Measurements from ENCODE around the gene SPIN2A. TPM values are rescaled to one million over a fixed set of nuclear protein-coding genes. Genes with fewer than 3 reads are reported as not detected.
A peak's percentile ranks its signal among the peaks of the same experiment; 100 is the strongest.

The SPIN2A gene
- total and polyA plus RNA-seq, 10 of the 15 experiments (the other 5 are each of a cell fraction or from before 2014, with no cell fraction given) = 0.09 to 0.45 (median 0.34) TPM; not detected in 1

DNA sequence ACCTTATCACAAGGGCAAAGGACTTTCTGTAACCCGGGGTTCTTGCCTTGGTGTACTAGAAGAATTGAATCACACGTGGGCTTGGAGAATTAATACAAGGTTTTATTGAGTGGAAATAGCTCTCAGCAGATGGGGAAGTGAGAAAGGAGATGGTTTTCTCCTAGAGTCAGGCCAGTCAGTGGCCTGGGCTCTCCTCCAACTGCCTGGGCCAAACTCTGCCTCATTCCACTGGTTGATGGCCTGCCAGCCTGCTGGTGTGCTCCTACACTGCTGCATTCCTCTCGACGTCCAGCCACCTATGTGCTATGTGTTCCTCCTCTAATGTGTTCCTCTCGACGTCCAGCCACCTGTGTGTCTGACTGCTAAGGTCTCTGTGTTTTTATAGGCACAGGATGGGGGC lies 35.3 kb upstream of the SPIN2A start:
- H3K9me3 ChIP-seq (replicated peaks; ENCODE audit: control insufficient read depth, insufficient read depth, low read length) = no peaks in the 10 kb centered on the region
- no peak overlapping the region for H3K4me3 ChIP-seq
- RAD21 ChIA-PET (ENCODE audit: unreplicated experiment) = no interaction called here
- no peaks in the 10 kb centered on the region for H3K79me2 ChIP-seq (ENCODE audit: control insufficient read depth, insufficient read depth, low read length)
- FAIRE-seq (no peak), DNase-seq (ENCODE audit: low read depth, low spot score) (no peak), ATAC-seq (no peak)
- SMC1A ChIA-PET (ENCODE audit: uncharacterized antibody, unreplicated experiment) = no interaction called here
- H3K27ac ChIP-seq (ENCODE audit: control insufficient read depth, insufficient read depth) = no peak overlapping the region
- no peak overlapping the region for H2AFZ ChIP-seq (ENCODE audit: control insufficient read depth, low read depth, low read length)
- no peaks in the 10 kb centered on the region for H4K20me1 ChIP-seq (ENCODE audit: control insufficient read depth, insufficient read depth)
- no TSS peak for BruUV-seq (replicated peaks)
- CTCF ChIA-PET = no interaction called here
- no peaks in the 10 kb centered on the region for H3K4me1 ChIP-seq (ENCODE audit: control insufficient read depth, insufficient read depth, low read length)
- no peaks in the 10 kb centered on the region for H3K36me3 ChIP-seq (ENCODE audit: control insufficient read depth in 2 of 2, insufficient read depth in 2 of 2, low read length in 1 of 2)
- TF ChIP-seq MTA2 (IDR thresholded peaks at IDR 0.05; ENCODE audit: low read depth) = no peak
- no peak for TF ChIP-seq KAT2A (conservative IDR thresholded peaks at IDR 0.05; ENCODE audit: control insufficient read depth, low read depth, low read length)
- TF ChIP-seq SPI1 (IDR thresholded peaks at IDR 0.05; ENCODE audit: borderline replicate concordance, insufficient read depth, low read depth, low read length) = 0 out of 2 replicates have a peak, but pooled peaks have one; percentile 17
- no peak for TF ChIP-seq ESRRA (IDR thresholded peaks at IDR 0.05; ENCODE audit: low read length)
- no peak for TF ChIP-seq STAT1 (conservative IDR thresholded peaks at IDR 0.05)
- no peak for TF ChIP-seq NR2C1 (IDR thresholded peaks at IDR 0.05)
- no peak for TF ChIP-seq SRF (IDR thresholded peaks at IDR 0.05; ENCODE audit: low read depth in 2 of 2, low read length in 2 of 2)
- no peak overlapping the region for H3K4me2 ChIP-seq (ENCODE audit: control insufficient read depth, insufficient read depth)
- in situ Hi-C loops (cut with MboI) (no loop called here), intact Hi-C loops (cut with micrococcal nuclease; ENCODE audit: unreplicated experiment) (no loop called here)
- WGBS (ENCODE audit: insufficient coverage, insufficient replicate concordance, low lambda C conversion rate, missing lambda C conversion rate) = 34% methylated on average over 6 of the region's 6 CpGs
- no peak overlapping the region for H3K9ac ChIP-seq (ENCODE audit: control insufficient read depth, insufficient read depth, low read length)
- POLR2A ChIA-PET = interaction anchor here (0.6 kb wide), 1 partner anchor 241 kb away, joined by 3 read pairs; no protein-coding TSS in a partner anchor
- H3K27me3 ChIP-seq (replicated peaks in 1 of 2; ENCODE audit: control insufficient read depth in 2 of 2, insufficient read depth in 2 of 2, low read length in 1 of 2) = no peaks in the 10 kb centered on the region

DNA sequence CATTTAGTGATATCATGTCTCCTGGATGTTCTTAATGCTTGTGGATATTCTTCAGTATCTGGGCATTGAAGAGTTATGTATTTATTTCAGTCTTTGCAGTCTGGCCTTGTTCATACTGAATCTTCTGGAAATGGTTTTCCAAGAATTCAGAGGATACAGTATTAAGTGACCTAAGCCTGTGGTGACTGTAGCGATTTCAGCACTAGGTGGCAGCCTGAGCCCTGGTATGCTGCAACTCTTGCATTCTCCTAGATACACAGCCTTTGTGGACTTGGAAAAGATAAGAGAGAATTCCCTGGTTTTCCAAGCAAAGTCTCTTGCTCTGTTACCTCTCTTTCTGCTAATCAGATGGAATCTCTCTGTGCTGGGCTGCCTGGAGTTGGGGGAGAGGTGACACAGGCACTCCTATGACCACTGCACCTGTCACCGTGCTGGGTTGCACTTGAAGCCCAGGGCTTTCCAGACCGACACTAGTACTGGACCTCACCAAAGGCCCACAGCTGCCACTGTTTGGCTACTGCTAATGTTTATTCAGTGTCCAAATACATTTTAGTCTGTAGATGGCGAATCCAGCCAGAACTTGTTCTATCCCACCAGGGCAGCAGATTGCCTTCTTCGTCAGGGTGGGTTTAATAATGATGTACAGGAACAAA lies 19.3 kb upstream of the SPIN2A start:
- no peaks in the 10 kb centered on the region for H3K4me1 ChIP-seq (ENCODE audit: control insufficient read depth, insufficient read depth, low read length)
- H3K4me2 ChIP-seq (ENCODE audit: control insufficient read depth, insufficient read depth) = no peak overlapping the region
- intact Hi-C loops (cut with micrococcal nuclease; ENCODE audit: unreplicated experiment) (loop anchor here (1.0 kb wide), 1 partner anchor 298 kb away; no protein-coding TSS in a partner anchor), in situ Hi-C loops (cut with MboI) (loop anchor here (10.0 kb wide), 1 partner anchor 298 kb away; no protein-coding TSS in a partner anchor)
- ChIA-PET SMC1A (ENCODE audit: uncharacterized antibody, unreplicated experiment) (interaction anchor here (0.7 to 0.8 kb wide), 2 partner anchors 9 to 298 kb away, joined by 3 to 4 read pairs; no protein-coding TSS in a partner anchor), RAD21 (ENCODE audit: unreplicated experiment) (no interaction called here), CTCF (interaction anchor here (0.8 to 1.5 kb wide), 5 partner anchors 9 to 298 kb away, joined by 3 to 6 read pairs (median 3); no protein-coding TSS in a partner anchor), POLR2A (no interaction called here)
- H3K9me3 ChIP-seq (replicated peaks; ENCODE audit: control insufficient read depth, insufficient read depth, low read length) = no peaks in the 10 kb centered on the region
- no peaks in the 10 kb centered on the region for H3K36me3 ChIP-seq (ENCODE audit: control insufficient read depth in 2 of 2, insufficient read depth in 2 of 2, low read length in 1 of 2)
- no peaks in the 10 kb centered on the region for H4K20me1 ChIP-seq (ENCODE audit: control insufficient read depth, insufficient read depth)
- H3K4me3 ChIP-seq = no peak overlapping the region
- FAIRE-seq = no peak
- no peak overlapping the region for H3K9ac ChIP-seq (ENCODE audit: control insufficient read depth, insufficient read depth, low read length)
- H3K79me2 ChIP-seq (ENCODE audit: control insufficient read depth, insufficient read depth, low read length) = no peaks in the 10 kb centered on the region
- TF ChIP-seq SMC3 (IDR thresholded peaks at IDR 0.05; ENCODE audit: borderline replicate concordance, low read length) (peak; percentile 24; the same call in 1 of the 2 replicates), GATAD2B (conservative IDR thresholded peaks at IDR 0.05; ENCODE audit: low read depth) (no peak), RAD21 (IDR thresholded peaks at IDR 0.05; ENCODE audit: insufficient read depth, low read depth, low read length) (peak; percentile 55)
- TF ChIP-seq, protein P1, sequence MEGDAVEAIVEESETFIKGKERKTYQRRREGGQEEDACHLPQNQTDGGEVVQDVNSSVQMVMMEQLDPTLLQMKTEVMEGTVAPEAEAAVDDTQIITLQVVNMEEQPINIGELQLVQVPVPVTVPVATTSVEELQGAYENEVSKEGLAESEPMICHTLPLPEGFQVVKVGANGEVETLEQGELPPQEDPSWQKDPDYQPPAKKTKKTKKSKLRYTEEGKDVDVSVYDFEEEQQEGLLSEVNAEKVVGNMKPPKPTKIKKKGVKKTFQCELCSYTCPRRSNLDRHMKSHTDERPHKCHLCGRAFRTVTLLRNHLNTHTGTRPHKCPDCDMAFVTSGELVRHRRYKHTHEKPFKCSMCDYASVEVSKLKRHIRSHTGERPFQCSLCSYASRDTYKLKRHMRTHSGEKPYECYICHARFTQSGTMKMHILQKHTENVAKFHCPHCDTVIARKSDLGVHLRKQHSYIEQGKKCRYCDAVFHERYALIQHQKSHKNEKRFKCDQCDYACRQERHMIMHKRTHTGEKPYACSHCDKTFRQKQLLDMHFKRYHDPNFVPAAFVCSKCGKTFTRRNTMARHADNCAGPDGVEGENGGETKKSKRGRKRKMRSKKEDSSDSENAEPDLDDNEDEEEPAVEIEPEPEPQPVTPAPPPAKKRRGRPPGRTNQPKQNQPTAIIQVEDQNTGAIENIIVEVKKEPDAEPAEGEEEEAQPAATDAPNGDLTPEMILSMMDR (IDR thresholded peaks at IDR 0.05 in 2 of 3, conservative IDR thresholded peaks at IDR 0.05 in 1 of 3; ENCODE audit: control insufficient read depth in 2 of 3, extremely low read depth in 1 of 3, insufficient read depth in 1 of 3, low read depth in 3 of 3, low read length in 3 of 3) = peak; percentile 34 to 41 (median 35); a peak in 4 of 6 replicates
- 52% methylated on average over 5 of the region's 5 CpGs for WGBS (ENCODE audit: insufficient coverage, insufficient replicate concordance, low lambda C conversion rate, missing lambda C conversion rate)
- no peak for DNase-seq (ENCODE audit: low read depth, low spot score)
- no peaks in the 10 kb centered on the region for H3K27me3 ChIP-seq (replicated peaks in 1 of 2; ENCODE audit: control insufficient read depth in 2 of 2, insufficient read depth in 2 of 2, low read length in 1 of 2)
- ATAC-seq = peak; percentile 59; the same call in 2 of the 3 replicates
- no peak overlapping the region for H3K27ac ChIP-seq (ENCODE audit: control insufficient read depth, insufficient read depth)
- no peak overlapping the region for H2AFZ ChIP-seq (ENCODE audit: control insufficient read depth, low read depth, low read length)
- BruUV-seq (replicated peaks) = no TSS peak

All from GM12878 (cell line).